IPS-18a (cell line): Measurements from ENCODE around the gene PTMS.
"Not testable (repeated sequence)": the region's sequence is repeated elsewhere in the genome, so short reads cannot be mapped to it uniquely, and the experiment has no call there.

Source experiments
- H3K27ac ChIP-seq: one replicate; pipeline ENCODE4 v1.5.1; 2013; ENCODE audit warnings: low read length
- H3K27me3 ChIP-seq: one replicate; pipeline ENCODE4 v1.6.1; 2013; ENCODE audit warnings: mild to moderate bottlenecking, low read length; ENCODE audit not compliant: control insufficient read depth, insufficient read depth
- H3K36me3 ChIP-seq: one replicate; pipeline ENCODE4 v1.6.1; 2013; ENCODE audit warnings: low read depth, low read length; ENCODE audit not compliant: control insufficient read depth
- H3K4me1 ChIP-seq: one replicate; pipeline ENCODE4 v1.6.1; 2013; ENCODE audit warnings: low read depth, low read length; ENCODE audit not compliant: control insufficient read depth
- H3K4me3 ChIP-seq: one replicate; pipeline ENCODE4 v1.5.1; 2013; ENCODE audit warnings: low read length
- H3K9ac ChIP-seq: one replicate; pipeline ENCODE4 v1.6.1; 2013; ENCODE audit warnings: mild to moderate bottlenecking, low read length, moderate library complexity
- H3K9me3 ChIP-seq: one replicate; pipeline ENCODE4 v1.6.1; 2013; ENCODE audit warnings: low read depth, low read length; ENCODE audit not compliant: control insufficient read depth

Gene PTMS

GRCh38 chr12:6736754-6737153 lies 29.4 kb upstream of the PTMS start:
- Histone ChIP-seq H3K4me1 (no peaks in the 10 kb centered on the region), H3K36me3 (peaks cover 3% of the 10 kb centered on the region), H3K4me3 (no peak overlapping the region), H3K27me3 (no peaks in the 10 kb centered on the region), H3K9ac (no peak overlapping the region), H3K9me3 (no peaks in the 10 kb centered on the region), H3K27ac (no peak overlapping the region)

- not testable (repeated sequence) for H3K9ac ChIP-seq, H3K27me3 ChIP-seq, H3K9me3 ChIP-seq, H3K4me1 ChIP-seq, H3K27ac ChIP-seq, H3K4me3 ChIP-seq
- H3K36me3 ChIP-seq = peaks cover 12% of the 10 kb centered on the region
Measured at GRCh38 chr12:6742080-6742479, 24.1 kb upstream of the PTMS start.

GRCh38 chr12:6742834-6743233 lies 23.3 kb upstream of the PTMS start:
- H3K4me3 ChIP-seq = no peak overlapping the region
- H3K36me3 ChIP-seq = peaks cover 20% of the 10 kb centered on the region
- H3K9me3 ChIP-seq = no peaks in the 10 kb centered on the region
- H3K27ac ChIP-seq = no peak overlapping the region
- H3K4me1 ChIP-seq = no peaks in the 10 kb centered on the region
- H3K9ac ChIP-seq = no peak overlapping the region
- H3K27me3 ChIP-seq = no peaks in the 10 kb centered on the region

- not testable (repeated sequence) for H3K27ac ChIP-seq, H3K27me3 ChIP-seq, H3K4me3 ChIP-seq
Measured at GRCh38 chr12:6743300-6743699, 22.9 kb upstream of the PTMS start.

GRCh38 chr12:6745741-6746525 lies 20.2 kb upstream of the PTMS start:
- Histone ChIP-seq H3K27ac (no peak overlapping the region), H3K36me3 (peaks cover 51% of the 10 kb centered on the region)

More at GRCh38 chr12:6743300-6743699, 22.9 kb upstream of the PTMS start:
- not testable (repeated sequence) for H3K9me3 ChIP-seq, H3K4me1 ChIP-seq, H3K9ac ChIP-seq
- peaks cover 25% of the 10 kb centered on the region for H3K36me3 ChIP-seq

GRCh38 chr12:6747216-6747615 lies 18.9 kb upstream of the PTMS start:
- H3K36me3 ChIP-seq = peaks cover 61% of the 10 kb centered on the region
- H3K4me1 ChIP-seq = peaks cover 5% of the 10 kb centered on the region
- no peak overlapping the region for H3K27ac ChIP-seq
- H3K4me3 ChIP-seq = no peak overlapping the region
- H3K9ac ChIP-seq = no peak overlapping the region
- H3K9me3 ChIP-seq = no peaks in the 10 kb centered on the region
- no peaks in the 10 kb centered on the region for H3K27me3 ChIP-seq

More at GRCh38 chr12:6745741-6746525, 20.2 kb upstream of the PTMS start:
- H3K9ac ChIP-seq = no peak overlapping the region
- H3K9me3 ChIP-seq = no peaks in the 10 kb centered on the region
- H3K4me1 ChIP-seq = no peaks in the 10 kb centered on the region
- no peak overlapping the region for H3K4me3 ChIP-seq
- H3K27me3 ChIP-seq = no peaks in the 10 kb centered on the region

GRCh38 chr12:6748761-6749160 lies 17.4 kb upstream of the PTMS start:
- peaks cover 6% of the 10 kb centered on the region for H3K4me1 ChIP-seq
- H3K9me3 ChIP-seq = no peaks in the 10 kb centered on the region
- no peaks in the 10 kb centered on the region for H3K27me3 ChIP-seq
- no peak overlapping the region for H3K9ac ChIP-seq
- H3K4me3 ChIP-seq = no peak overlapping the region
- peaks cover 61% of the 10 kb centered on the region for H3K36me3 ChIP-seq
- H3K27ac ChIP-seq = no peak overlapping the region

GRCh38 chr12:6750506-6750905 lies 15.7 kb upstream of the PTMS start:
- H3K4me1 ChIP-seq = peaks cover 11% of the 10 kb centered on the region
- H3K9ac ChIP-seq = no peak overlapping the region
- no peaks in the 10 kb centered on the region for H3K27me3 ChIP-seq
- H3K27ac ChIP-seq = no peak overlapping the region
- H3K4me3 ChIP-seq = no peak overlapping the region
- H3K9me3 ChIP-seq = no peaks in the 10 kb centered on the region
- H3K36me3 ChIP-seq = peaks cover 60% of the 10 kb centered on the region

- H3K4me1 ChIP-seq = peaks cover 11% of the 10 kb centered on the region
- no peak overlapping the region for H3K27ac ChIP-seq
- peaks cover 52% of the 10 kb centered on the region for H3K36me3 ChIP-seq
- peak overlapping the region; percentile 87 for H3K4me3 ChIP-seq
- no peaks in the 10 kb centered on the region for H3K27me3 ChIP-seq
- H3K9ac ChIP-seq = no peak overlapping the region
- H3K9me3 ChIP-seq = no peaks in the 10 kb centered on the region
Measured at GRCh38 chr12:6751767-6752166, 14.4 kb upstream of the PTMS start.

- peaks cover 46% of the 10 kb centered on the region for H3K36me3 ChIP-seq
Measured at GRCh38 chr12:6752167-6752920, 13.8 kb upstream of the PTMS start.

GRCh38 chr12:6752921-6753771 lies 13.0 kb upstream of the PTMS start, which contains the start of gene MLF2:
MLF2 (minus strand) TSS chr12:6753141; CDS start chr12:6752334, 807 bp downstream.
- H3K27me3 ChIP-seq = no peaks in the 10 kb centered on the region
- peaks cover 11% of the 10 kb centered on the region for H3K4me1 ChIP-seq
- H3K9ac ChIP-seq = peak within 1 kb of the TSS; percentile 93
- H3K9me3 ChIP-seq = no peaks in the 10 kb centered on the region
- H3K27ac ChIP-seq = peak within 1 kb of the TSS; percentile 97
- H3K4me3 ChIP-seq = peak within 1 kb of the TSS; percentile 87
- peaks cover 38% of the 10 kb centered on the region for H3K36me3 ChIP-seq

More at GRCh38 chr12:6752167-6752920, 13.8 kb upstream of the PTMS start:
- Histone ChIP-seq H3K27ac (peak overlapping the region; percentile 97), H3K9ac (peak overlapping the region; percentile 93), H3K27me3 (no peaks in the 10 kb centered on the region), H3K4me3 (peak overlapping the region; percentile 87), H3K9me3 (no peaks in the 10 kb centered on the region), H3K4me1 (peaks cover 11% of the 10 kb centered on the region)
